ENCODE data around the gene ARL6IP1. TPM values are rescaled to one million over a fixed set of nuclear protein-coding genes. Genes with fewer than 3 reads are reported as not detected.
A peak's percentile ranks its signal among the peaks of the same experiment; 100 is the strongest.
"Not testable (repeated sequence)": the region's sequence is repeated elsewhere in the genome, so short reads cannot be mapped to it uniquely, and the experiment has no call there.

ARL6IP1 gene
- polyA plus RNA-seq, 1 donor (not counting 4 experiments of a cell fraction or from before 2014, with no cell fraction given): 178 TPM

DNA sequence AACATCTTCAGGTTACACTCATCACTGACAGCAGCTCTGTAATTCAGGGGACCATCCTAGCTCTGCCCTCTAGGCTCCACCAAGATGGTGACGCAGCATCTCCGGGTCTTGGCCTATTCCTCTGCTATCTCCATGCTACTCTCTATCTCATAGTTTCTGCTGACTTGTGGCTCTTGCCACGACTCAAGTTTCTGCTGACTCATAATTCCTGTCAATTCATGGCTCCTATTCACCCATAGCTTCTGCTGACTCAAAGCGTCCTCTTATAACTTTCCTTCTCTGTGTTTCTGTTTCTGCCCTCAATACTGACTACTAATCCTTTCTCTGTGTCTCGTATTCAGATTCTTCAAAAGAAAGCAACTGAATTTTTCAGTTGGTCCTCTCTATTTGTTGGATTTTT, 38.6 kb downstream of the ARL6IP1 start:
- H2AFZ ChIP-seq (ENCODE audit: control insufficient read depth, low read length); H3K4me1 ChIP-seq (ENCODE audit: control insufficient read depth, extremely low read depth, insufficient read depth, low read length); H3K27ac ChIP-seq (ENCODE audit: control insufficient read depth, insufficient read depth, low read length); H3K4me2 ChIP-seq (ENCODE audit: control insufficient read depth, extremely low read depth, insufficient read depth, low read depth, low read length); H3K27me3 ChIP-seq (ENCODE audit: control insufficient read depth, extremely low read depth, insufficient read depth, low read length); H3K79me2 ChIP-seq (ENCODE audit: control insufficient read depth, insufficient read depth, low read length); H4K20me1 ChIP-seq (ENCODE audit: control insufficient read depth, extremely low read depth, insufficient read depth, low read length); H3K9me1 ChIP-seq (ENCODE audit: control insufficient read depth, extremely low read depth, insufficient read depth, low read length); H3K9me3 ChIP-seq (ENCODE audit: control insufficient read depth, low read depth, low read length); DNase-seq (ENCODE audit: low read depth, low spot score); FAIRE-seq; H3K9ac ChIP-seq (ENCODE audit: control insufficient read depth, extremely low read depth, insufficient read depth, low read length); dilution Hi-C loops (cut with MboI; ENCODE audit: extremely low pct_ligation_motif_present, low sequenced_read_pairs); H3K36me3 ChIP-seq (ENCODE audit: control insufficient read depth in 2 of 2, extremely low read depth in 1 of 2, insufficient read depth in 2 of 2, low read length in 2 of 2); H3K4me3 ChIP-seq (ENCODE audit: control insufficient read depth in 2 of 3, extremely low read depth in 1 of 3, insufficient read depth in 2 of 3, low read depth in 1 of 3, low read length in 3 of 3): not testable (repeated sequence)

DNA sequence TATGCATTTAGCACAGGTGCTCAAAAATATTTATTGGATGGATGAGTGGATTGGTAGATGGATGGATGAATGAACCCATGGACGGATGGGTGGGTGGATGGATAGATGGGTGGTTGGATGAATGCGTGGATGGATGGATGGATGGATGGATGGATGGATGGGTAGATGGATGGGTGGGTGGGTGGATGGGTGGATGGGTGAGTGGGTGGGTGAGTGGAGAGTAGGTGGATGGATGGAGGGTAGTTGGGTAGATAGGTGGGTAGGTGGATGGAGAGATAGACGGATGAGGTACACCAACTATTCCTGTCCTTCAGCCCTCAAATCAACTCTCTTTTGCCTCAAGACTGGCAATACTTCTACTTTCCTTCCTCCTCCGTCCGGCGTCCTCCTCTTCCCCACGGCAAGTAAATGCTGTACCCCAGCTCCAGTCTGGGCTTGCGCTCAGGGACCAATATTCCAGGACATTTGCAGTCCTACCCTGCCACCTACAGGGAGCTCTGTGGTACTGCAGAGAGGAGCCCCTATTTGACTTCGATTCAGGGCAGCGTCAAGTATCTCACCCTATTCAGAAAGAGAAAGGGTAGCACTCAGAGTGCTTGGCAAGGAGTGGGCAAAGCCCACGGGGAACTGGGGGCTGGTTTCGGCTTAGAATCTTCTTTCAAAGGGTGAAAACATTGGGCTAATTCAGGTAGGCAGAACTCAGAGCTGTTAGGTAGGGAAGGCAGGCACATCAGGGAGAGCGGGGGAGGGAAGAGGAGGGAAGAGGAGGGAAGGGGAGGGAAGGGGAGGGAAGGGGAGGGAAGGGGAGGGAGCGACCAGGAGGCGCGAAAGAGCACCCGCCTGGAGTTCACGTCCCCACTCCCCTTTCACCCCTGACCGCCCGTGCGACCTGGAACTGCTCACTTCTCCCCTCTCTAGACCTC, 41.5 kb downstream of the ARL6IP1 start:
- H3K4me1 ChIP-seq (ENCODE audit: control insufficient read depth, extremely low read depth, insufficient read depth, low read length); H3K4me2 ChIP-seq (ENCODE audit: control insufficient read depth, extremely low read depth, insufficient read depth, low read depth, low read length); H3K4me3 ChIP-seq (ENCODE audit: control insufficient read depth in 2 of 3, extremely low read depth in 1 of 3, insufficient read depth in 2 of 3, low read depth in 1 of 3, low read length in 3 of 3); DNase-seq (ENCODE audit: low read depth, low spot score); H3K9me1 ChIP-seq (ENCODE audit: control insufficient read depth, extremely low read depth, insufficient read depth, low read length); H3K9ac ChIP-seq (ENCODE audit: control insufficient read depth, extremely low read depth, insufficient read depth, low read length); H2AFZ ChIP-seq (ENCODE audit: control insufficient read depth, low read length); dilution Hi-C loops (cut with MboI; ENCODE audit: extremely low pct_ligation_motif_present, low sequenced_read_pairs); H3K9me3 ChIP-seq (ENCODE audit: control insufficient read depth, low read depth, low read length); H3K27ac ChIP-seq (ENCODE audit: control insufficient read depth, insufficient read depth, low read length); H4K20me1 ChIP-seq (ENCODE audit: control insufficient read depth, extremely low read depth, insufficient read depth, low read length); H3K36me3 ChIP-seq (ENCODE audit: control insufficient read depth in 2 of 2, extremely low read depth in 1 of 2, insufficient read depth in 2 of 2, low read length in 2 of 2); H3K79me2 ChIP-seq (ENCODE audit: control insufficient read depth, insufficient read depth, low read length); H3K27me3 ChIP-seq (ENCODE audit: control insufficient read depth, extremely low read depth, insufficient read depth, low read length): not testable (repeated sequence)
- peak; percentile 32 for FAIRE-seq
- TF ChIP-seq, protein P1, sequence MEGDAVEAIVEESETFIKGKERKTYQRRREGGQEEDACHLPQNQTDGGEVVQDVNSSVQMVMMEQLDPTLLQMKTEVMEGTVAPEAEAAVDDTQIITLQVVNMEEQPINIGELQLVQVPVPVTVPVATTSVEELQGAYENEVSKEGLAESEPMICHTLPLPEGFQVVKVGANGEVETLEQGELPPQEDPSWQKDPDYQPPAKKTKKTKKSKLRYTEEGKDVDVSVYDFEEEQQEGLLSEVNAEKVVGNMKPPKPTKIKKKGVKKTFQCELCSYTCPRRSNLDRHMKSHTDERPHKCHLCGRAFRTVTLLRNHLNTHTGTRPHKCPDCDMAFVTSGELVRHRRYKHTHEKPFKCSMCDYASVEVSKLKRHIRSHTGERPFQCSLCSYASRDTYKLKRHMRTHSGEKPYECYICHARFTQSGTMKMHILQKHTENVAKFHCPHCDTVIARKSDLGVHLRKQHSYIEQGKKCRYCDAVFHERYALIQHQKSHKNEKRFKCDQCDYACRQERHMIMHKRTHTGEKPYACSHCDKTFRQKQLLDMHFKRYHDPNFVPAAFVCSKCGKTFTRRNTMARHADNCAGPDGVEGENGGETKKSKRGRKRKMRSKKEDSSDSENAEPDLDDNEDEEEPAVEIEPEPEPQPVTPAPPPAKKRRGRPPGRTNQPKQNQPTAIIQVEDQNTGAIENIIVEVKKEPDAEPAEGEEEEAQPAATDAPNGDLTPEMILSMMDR (optimal IDR thresholded peaks at IDR 0.05 in 1 of 3, IDR thresholded peaks at IDR 0.05 in 1 of 3, conservative IDR thresholded peaks at IDR 0.05 in 1 of 3; ENCODE audit: extremely low read depth in 1 of 3, insufficient read depth in 2 of 3, low read length in 3 of 3): peak; percentile 31 to 47 (median 43)

DNA sequence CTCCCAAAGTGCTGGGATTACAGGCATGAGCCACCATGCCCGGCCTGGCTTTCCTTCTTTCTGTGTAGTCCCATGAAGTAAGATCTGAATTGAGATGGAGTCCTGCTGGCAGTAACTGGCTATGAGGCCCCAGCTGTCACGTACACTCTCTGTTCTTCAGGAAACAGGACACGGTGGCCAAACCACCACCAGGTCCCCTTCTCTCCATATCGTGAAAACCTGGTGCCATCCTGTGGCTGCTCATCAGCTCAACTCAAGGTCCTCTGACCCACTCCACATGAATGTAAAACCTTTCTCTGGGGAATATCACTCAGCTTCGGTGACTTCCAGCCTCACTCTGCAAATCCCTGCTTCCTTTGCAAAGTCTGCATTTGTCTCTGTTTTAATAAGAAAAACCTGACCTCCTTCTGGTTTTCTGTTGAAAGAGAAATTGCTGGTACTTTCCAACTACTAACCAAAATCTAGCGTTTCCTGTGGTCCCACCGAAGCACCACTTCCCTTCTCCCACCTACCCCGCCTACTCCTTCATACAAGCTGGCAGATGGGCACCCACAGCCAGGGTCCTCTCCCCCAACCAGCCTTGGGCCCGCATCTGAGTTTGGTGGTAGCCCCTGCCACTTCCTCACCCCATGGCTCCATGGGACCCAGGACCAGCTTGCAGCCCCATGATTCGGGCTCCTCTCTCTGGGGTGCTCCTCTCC, 43.2 kb downstream of the ARL6IP1 start:
- not testable (repeated sequence) for H3K36me3 ChIP-seq (ENCODE audit: control insufficient read depth in 2 of 2, extremely low read depth in 1 of 2, insufficient read depth in 2 of 2, low read length in 2 of 2); H3K27ac ChIP-seq (ENCODE audit: control insufficient read depth, insufficient read depth, low read length)

DNA sequence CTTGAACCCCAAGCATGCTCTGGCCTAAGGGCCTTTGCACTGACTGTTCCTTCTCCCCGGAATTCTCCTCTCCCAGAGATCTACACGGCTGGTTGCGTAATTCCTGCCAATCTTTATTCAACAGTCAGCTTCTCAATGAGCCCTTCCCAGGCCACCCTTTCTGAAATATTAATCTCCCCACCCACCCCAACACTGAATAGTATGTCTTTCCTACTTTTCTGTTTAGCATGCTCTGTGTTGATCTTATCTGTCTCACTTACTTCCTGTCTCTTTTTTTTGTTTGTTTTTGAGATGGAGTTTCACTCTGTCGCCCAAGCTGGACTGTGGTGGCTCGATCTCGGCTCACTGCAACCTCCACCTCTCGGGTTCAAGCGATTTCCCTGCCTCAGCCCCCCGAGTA, 44.7 kb downstream of the ARL6IP1 start:
- H4K20me1 ChIP-seq (ENCODE audit: control insufficient read depth, extremely low read depth, insufficient read depth, low read length); H3K9me1 ChIP-seq (ENCODE audit: control insufficient read depth, extremely low read depth, insufficient read depth, low read length); H3K4me1 ChIP-seq (ENCODE audit: control insufficient read depth, extremely low read depth, insufficient read depth, low read length); H3K9me3 ChIP-seq (ENCODE audit: control insufficient read depth, low read depth, low read length); H3K4me3 ChIP-seq (ENCODE audit: control insufficient read depth in 2 of 3, extremely low read depth in 1 of 3, insufficient read depth in 2 of 3, low read depth in 1 of 3, low read length in 3 of 3); DNase-seq (ENCODE audit: low read depth, low spot score); H3K9ac ChIP-seq (ENCODE audit: control insufficient read depth, extremely low read depth, insufficient read depth, low read length); H3K27ac ChIP-seq (ENCODE audit: control insufficient read depth, insufficient read depth, low read length); dilution Hi-C loops (cut with MboI; ENCODE audit: extremely low pct_ligation_motif_present, low sequenced_read_pairs); H3K4me2 ChIP-seq (ENCODE audit: control insufficient read depth, extremely low read depth, insufficient read depth, low read depth, low read length); FAIRE-seq; H3K79me2 ChIP-seq (ENCODE audit: control insufficient read depth, insufficient read depth, low read length); H3K36me3 ChIP-seq (ENCODE audit: control insufficient read depth in 2 of 2, extremely low read depth in 1 of 2, insufficient read depth in 2 of 2, low read length in 2 of 2); H3K27me3 ChIP-seq (ENCODE audit: control insufficient read depth, extremely low read depth, insufficient read depth, low read length); H2AFZ ChIP-seq (ENCODE audit: control insufficient read depth, low read length): not testable (repeated sequence)

More for the DNA sequence above, 43.2 kb downstream of the ARL6IP1 start:
- H3K9ac ChIP-seq (ENCODE audit: control insufficient read depth, extremely low read depth, insufficient read depth, low read length); H3K27me3 ChIP-seq (ENCODE audit: control insufficient read depth, extremely low read depth, insufficient read depth, low read length); H3K9me1 ChIP-seq (ENCODE audit: control insufficient read depth, extremely low read depth, insufficient read depth, low read length); H3K79me2 ChIP-seq (ENCODE audit: control insufficient read depth, insufficient read depth, low read length); H3K4me3 ChIP-seq (ENCODE audit: control insufficient read depth in 2 of 3, extremely low read depth in 1 of 3, insufficient read depth in 2 of 3, low read depth in 1 of 3, low read length in 3 of 3); H4K20me1 ChIP-seq (ENCODE audit: control insufficient read depth, extremely low read depth, insufficient read depth, low read length); H3K4me1 ChIP-seq (ENCODE audit: control insufficient read depth, extremely low read depth, insufficient read depth, low read length); FAIRE-seq; H3K4me2 ChIP-seq (ENCODE audit: control insufficient read depth, extremely low read depth, insufficient read depth, low read depth, low read length); H3K9me3 ChIP-seq (ENCODE audit: control insufficient read depth, low read depth, low read length); dilution Hi-C loops (cut with MboI; ENCODE audit: extremely low pct_ligation_motif_present, low sequenced_read_pairs); DNase-seq (ENCODE audit: low read depth, low spot score); H2AFZ ChIP-seq (ENCODE audit: control insufficient read depth, low read length): not testable (repeated sequence)

All from keratinocyte (primary cell).